Astrocyte of the spinal cord (primary cell): ENCODE measurements around the gene CTSS.
A peak's percentile ranks its signal among the peaks of the same experiment; 100 is the strongest.

ENCODE experiments used
- DNase-seq: peaks from one replicate; pipeline ENCODE4 v3.0.0; 2011; ENCODE audit warnings: low read depth, low spot score
- H3K4me3 ChIP-seq: 2 replicates; pipeline ENCODE4 v1.5.1; 2011; ENCODE audit warnings: low read depth, mild to moderate bottlenecking, low read length, moderate library complexity
- CTCF ChIP-seq: IDR thresholded peaks from 2 replicates; pipeline ENCODE4 v1.5.1; 2012; ENCODE audit warnings: low read depth, mild to moderate bottlenecking, low read length, inconsistent platforms
- in situ Hi-C: cut with HindIII; loops from 2 replicates; pipeline ENCODE4 v1.10.0; 2017; ENCODE audit warnings: low sequenced_read_pairs

Gene CTSS

DNA sequence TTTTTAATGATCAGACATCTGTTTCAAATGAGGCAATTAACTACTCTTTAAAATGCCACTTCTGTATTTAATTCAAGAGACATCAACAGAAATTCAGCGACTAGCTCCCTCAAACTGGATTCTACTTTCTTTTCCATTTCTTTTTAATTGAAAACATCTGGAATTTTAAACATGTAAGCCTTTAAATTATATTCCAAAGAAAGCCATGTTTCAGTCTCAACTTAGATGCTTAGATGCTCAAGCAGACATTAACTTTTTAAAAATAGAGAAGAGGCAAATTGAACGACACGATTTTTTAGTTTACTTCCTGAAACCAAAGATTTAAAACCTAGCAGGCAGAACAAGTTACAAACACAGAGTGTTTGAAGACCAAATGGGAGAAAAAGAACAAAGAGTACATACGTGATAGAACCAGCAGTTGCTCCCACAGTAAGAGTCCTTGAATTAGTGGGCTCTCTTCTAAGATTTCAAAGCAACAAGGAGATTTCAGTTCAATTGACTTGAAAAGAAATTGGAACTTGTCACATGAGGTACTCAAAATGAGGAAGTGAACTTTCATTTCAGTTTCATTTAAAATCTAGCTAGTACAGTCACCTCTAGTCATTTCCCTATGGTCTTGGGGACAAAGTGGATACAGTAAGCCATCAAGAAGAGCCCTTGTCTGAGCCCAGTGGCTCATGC, at the start of gene CTSS:
Gene CTSS (minus strand): TSS at position 483 of the 681 bp plus-strand sequence. CDS start 1,015 bp downstream, outside the sequence.
- no peak within 1 kb of the TSS for H3K4me3 ChIP-seq
- in situ Hi-C loops = no loop called here
- no peak for TF ChIP-seq CTCF
- DNase-seq = peak; percentile 17

- in situ Hi-C loops = no loop called here
- DNase-seq = peak; percentile 68
- no peak overlapping the region for H3K4me3 ChIP-seq
- TF ChIP-seq CTCF = peak; percentile 87
Observed at GRCh38 chr1:150813028-150813707, 47.6 kb upstream of the CTSS start.

- no peak for DNase-seq
- no peak overlapping the region for H3K4me3 ChIP-seq
- in situ Hi-C loops = no loop called here
- no peak for TF ChIP-seq CTCF
Observed at GRCh38 chr1:150810958-150811659, 45.5 kb upstream of the CTSS start.

DNA sequence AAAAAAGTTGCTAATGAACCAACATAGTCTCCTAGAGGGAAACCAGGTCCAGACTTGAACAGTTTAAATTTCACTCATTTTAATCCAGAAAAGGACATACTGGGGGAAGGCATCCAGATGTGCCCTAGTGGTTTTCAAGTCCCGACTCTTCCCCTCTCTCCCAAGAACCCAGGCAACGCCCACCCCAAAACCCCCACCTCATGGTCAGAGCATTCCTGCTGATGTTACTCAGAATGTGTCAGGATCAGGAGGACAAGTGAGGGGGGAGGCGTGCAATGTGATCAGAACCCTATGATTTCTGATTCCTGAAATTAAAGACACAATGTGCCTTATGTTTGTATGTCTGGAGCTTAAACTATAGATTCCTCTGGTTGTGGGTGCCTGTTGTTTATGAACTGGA, 44.1 kb upstream of the CTSS start:
- DNase-seq = peak; percentile 32
- in situ Hi-C loops = no loop called here
- TF ChIP-seq CTCF = no peak
- H3K4me3 ChIP-seq = no peak overlapping the region

- H3K4me3 ChIP-seq = no peak overlapping the region
- no peak for DNase-seq
- in situ Hi-C loops = no loop called here
- TF ChIP-seq CTCF = no peak
Observed at GRCh38 chr1:150808846-150809245, 43.3 kb upstream of the CTSS start.

GRCh38 chr1:150808121-150808520, 42.5 kb upstream of the CTSS start, which contains the start of gene CTSK:
Gene CTSK, minus strand, starts transcription at chr1:150808260. Its CDS starts 1,455 bp downstream, at chr1:150806805.
- peak within 1 kb of the TSS; percentile 1 for H3K4me3 ChIP-seq
- in situ Hi-C loops = no loop called here
- TF ChIP-seq CTCF = no peak
- no peak for DNase-seq
